GM23338 (cell line): Measurements from ENCODE around the gene LRRC3. TPM values are rescaled to one million over a fixed set of nuclear protein-coding genes. Genes with fewer than 3 reads are reported as not detected.

Source experiments
- ATAC-seq: fragments of 200-7000 bp; cut with Tn5 transposase; 3 replicates; pipeline ENCODE4 v1.9.1; 2020
- DNase-seq: peaks from one replicate; pipeline ENCODE4 v3.0.0-alpha.2; 2015; ENCODE audit warnings: low spot score
- H2AFZ ChIP-seq: fragments of 200-600 bp; sonication (generic); 2 replicates; pipeline ENCODE4 v1.8.0; 2016; ENCODE audit warnings: antibody characterized with exemption, mild to moderate bottlenecking, moderate library complexity
- H3F3A ChIP-seq: fragments of 200-600 bp; sonication (generic); replicated peaks from 2 replicates; pipeline ENCODE4 v1.8.0; 2017; ENCODE audit warnings: antibody characterized with exemption, mixed run types, low read depth
- H3K27ac ChIP-seq: fragments of 200-600 bp; sonication (generic); 2 replicates; pipeline ENCODE4 v1.6.1; 2016; ENCODE audit warnings: low read depth
- H3K27me3 ChIP-seq: fragments of 200-600 bp; sonication (generic); 2 replicates; pipeline ENCODE4 v1.8.0; 2016; ENCODE audit warnings: mild to moderate bottlenecking, mixed run types, moderate library complexity; ENCODE audit not compliant: insufficient read depth
- H3K36me3 ChIP-seq: fragments of 200-600 bp; sonication (generic); 2 replicates; pipeline ENCODE4 v1.8.0; 2016; ENCODE audit warnings: mild to moderate bottlenecking; ENCODE audit not compliant: insufficient read depth
- H3K4me1 ChIP-seq: fragments of 200-600 bp; sonication (generic); 2 replicates; pipeline ENCODE4 v1.8.0; 2016; ENCODE audit warnings: mild to moderate bottlenecking, moderate library complexity; ENCODE audit not compliant: insufficient read depth
- H3K4me2 ChIP-seq: fragments of 200-600 bp; sonication (generic); 2 replicates; pipeline ENCODE4 v1.7.1; 2017; ENCODE audit warnings: mixed run types
- H3K4me3 ChIP-seq: fragments of 200-600 bp; sonication (generic); 2 replicates; pipeline ENCODE4 v1.6.1; 2016; ENCODE audit warnings: mixed run types
- H3K79me2 ChIP-seq: fragments of 200-600 bp; sonication (generic); replicated peaks from 2 replicates; pipeline ENCODE4 v1.8.0; 2017; ENCODE audit warnings: mild to moderate bottlenecking; ENCODE audit not compliant: insufficient read depth
- H3K9me2 ChIP-seq: fragments of 200-600 bp; sonication (generic); 2 replicates; pipeline ENCODE4 v1.8.0; 2017; ENCODE audit not compliant: insufficient read depth
- H4K20me1 ChIP-seq: fragments of 200-600 bp; sonication (generic); replicated peaks from 2 replicates; pipeline ENCODE4 v1.8.0; 2017; ENCODE audit warnings: mild to moderate bottlenecking; ENCODE audit not compliant: insufficient read depth
- H3K27ac Mint-ChIP-seq: 2 replicates; pipeline ENCODE4 v1.8.0; 2020; ENCODE audit warnings: inconsistent platforms, mild to moderate bottlenecking, moderate library complexity, mixed read lengths
- H3K27me3 Mint-ChIP-seq: 3 replicates; pipeline ENCODE4 v1.8.0; 2022; ENCODE audit warnings: low read depth, mild to moderate bottlenecking, moderate library complexity, mixed read lengths, inconsistent platforms; ENCODE audit not compliant: insufficient read depth, poor library complexity
- H3K36me3 Mint-ChIP-seq: 3 replicates; pipeline ENCODE4 v1.8.0; 2021; ENCODE audit warnings: low read depth, mild to moderate bottlenecking, inconsistent platforms, moderate library complexity, mixed read lengths
- H3K4me1 Mint-ChIP-seq: 3 replicates; pipeline ENCODE4 v1.8.0; 2020; ENCODE audit warnings: mild to moderate bottlenecking, inconsistent platforms, mixed read lengths
- H3K4me3 Mint-ChIP-seq: 3 replicates; pipeline ENCODE4 v1.8.0; 2021; ENCODE audit warnings: moderate library complexity, mild to moderate bottlenecking, inconsistent platforms, mixed read lengths
- H3K9me3 Mint-ChIP-seq: 3 replicates; pipeline ENCODE4 v1.8.0; 2020; ENCODE audit warnings: moderate library complexity, mild to moderate bottlenecking, inconsistent platforms, mixed read lengths
- CREB1 ChIP-seq: fragments of 250-450 bp; sonication (Bioruptor Pico); IDR thresholded peaks from 2 replicates; pipeline ENCODE4 v1.5.0; 2020; ENCODE audit warnings: low read depth, mild to moderate bottlenecking, moderate library complexity
- ETS1 ChIP-seq: IDR thresholded peaks from 2 replicates; pipeline ENCODE4 v1.6.1; 2016; ENCODE audit warnings: antibody characterized with exemption
- EZH2 ChIP-seq: fragments of 200-600 bp; sonication (generic); IDR thresholded peaks from one replicate; pipeline ENCODE4 v1.8.0; 2017; ENCODE audit warnings: antibody characterized with exemption, mild to moderate bottlenecking, low read depth; ENCODE audit not compliant: unreplicated experiment
- ZNF114 ChIP-seq: fragments of 250-450 bp; sonication (Bioruptor Pico); IDR thresholded peaks from 2 replicates; pipeline ENCODE4 v1.5.0; 2020; ENCODE audit warnings: mild to moderate bottlenecking, moderate library complexity
- polyA plus RNA-seq: library from polyadenylated mRNA; unstranded; fragments of >200 nt; fragmentation: Nextera tagmentation; extraction: Ambion mirVana; gene quantifications from 2 replicates; pipeline ENCODE4 v1.2.1, GENCODE V29; 2016
- total RNA-seq: library from RNA; depleted of rRNA; stranded (reverse); fragments of >200 nt; shearing (Covaris generic); gene quantifications from 2 replicates; pipeline ENCODE4 v1.2.3, GENCODE V29; 2014
- TF ChIP-seq, protein P1 (sequence below), 2 experiments: fragments of 200-600 bp in 1 of 2; sonication (generic) in 1 of 2; conservative IDR thresholded peaks; 2 replicates each; pipeline versions ENCODE4 v1.5.1 to v1.6.1; 2016 to 2017; ENCODE audit warnings: antibody characterized with exemption in 2 of 2, low read depth in 2 of 2, mild to moderate bottlenecking in 2 of 2, moderate library complexity in 1 of 2

The LRRC3 gene
- total and polyA plus RNA-seq, 2 experiments from 2014 or later: 0.95 to 6.8 TPM

DNA sequence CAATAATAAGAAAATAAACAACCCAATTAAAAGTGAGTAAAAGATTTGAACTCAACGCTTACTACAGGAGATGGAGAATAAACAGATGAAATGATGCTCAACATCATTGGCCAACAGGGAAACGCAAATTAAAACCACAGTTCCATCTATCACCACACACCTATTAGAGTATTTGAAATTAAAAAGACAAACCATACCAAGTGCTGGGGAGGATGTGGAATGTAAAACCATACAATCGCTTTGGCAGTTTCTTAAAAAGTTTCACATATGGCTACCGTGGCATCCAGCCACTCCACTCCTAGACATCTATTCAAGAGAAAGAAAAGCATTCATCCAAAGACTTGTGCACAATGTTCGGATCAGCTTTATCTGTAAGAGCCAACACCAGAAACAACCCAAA, 1.3 kb upstream of the LRRC3 start:
- H3K9me2 ChIP-seq: no peaks in the 10 kb centered on the region
- H3K9me3 Mint-ChIP-seq: no peaks in the 10 kb centered on the region
- H3K27me3 Mint-ChIP-seq: peaks cover 12% of the 10 kb centered on the region
- H3K36me3 Mint-ChIP-seq: peaks cover 3% of the 10 kb centered on the region; the same call in 1 of the 3 replicates
- peak overlapping the region; percentile 61 for H3K4me3 Mint-ChIP-seq
- DNase-seq: no peak
- no peak overlapping the region for H3K27ac Mint-ChIP-seq
- no peak for ATAC-seq
- no peaks in the 10 kb centered on the region for H3K4me1 ChIP-seq
- H2AFZ ChIP-seq: no peak overlapping the region
- peak overlapping the region; percentile 85; the same call in 1 of the 2 replicates for H3K4me2 ChIP-seq
- no peaks in the 10 kb centered on the region for H3K27me3 ChIP-seq
- no peak overlapping the region for H3K4me3 ChIP-seq
- H3K36me3 ChIP-seq: no peaks in the 10 kb centered on the region
- H3K27ac ChIP-seq: no peak overlapping the region
- no peaks in the 10 kb centered on the region for H3K79me2 ChIP-seq
- no peaks in the 10 kb centered on the region for H4K20me1 ChIP-seq
- no peaks in the 10 kb centered on the region for H3F3A ChIP-seq
- H3K4me1 Mint-ChIP-seq: peaks cover 6% of the 10 kb centered on the region; the same call in 1 of the 3 replicates
- TF ChIP-seq CREB1 (CRISPR knock-in tag): no peak

GRCh38 chr21:44455524-44456213, 359 bp downstream of the LRRC3 start:
- DNase-seq (peak; percentile 54), ATAC-seq (peak; percentile 46)
- Mint-ChIP-seq H3K4me3 (peak overlapping the region; percentile 73), H3K36me3 (peaks cover 3% of the 10 kb centered on the region; the same call in 1 of the 3 replicates), H3K4me1 (peaks cover 6% of the 10 kb centered on the region; the same call in 1 of the 3 replicates), H3K27me3 (peaks cover 12% of the 10 kb centered on the region), H3K9me3 (no peaks in the 10 kb centered on the region), H3K27ac (no peak overlapping the region)
- H2AFZ ChIP-seq: peak overlapping the region; percentile 56; the same call in 1 of the 2 replicates
- no peaks in the 10 kb centered on the region for H3F3A ChIP-seq
- H4K20me1 ChIP-seq: no peaks in the 10 kb centered on the region
- H3K4me1 ChIP-seq: no peaks in the 10 kb centered on the region
- H3K27me3 ChIP-seq: no peaks in the 10 kb centered on the region
- H3K79me2 ChIP-seq: no peaks in the 10 kb centered on the region
- TF ChIP-seq, protein P1, sequence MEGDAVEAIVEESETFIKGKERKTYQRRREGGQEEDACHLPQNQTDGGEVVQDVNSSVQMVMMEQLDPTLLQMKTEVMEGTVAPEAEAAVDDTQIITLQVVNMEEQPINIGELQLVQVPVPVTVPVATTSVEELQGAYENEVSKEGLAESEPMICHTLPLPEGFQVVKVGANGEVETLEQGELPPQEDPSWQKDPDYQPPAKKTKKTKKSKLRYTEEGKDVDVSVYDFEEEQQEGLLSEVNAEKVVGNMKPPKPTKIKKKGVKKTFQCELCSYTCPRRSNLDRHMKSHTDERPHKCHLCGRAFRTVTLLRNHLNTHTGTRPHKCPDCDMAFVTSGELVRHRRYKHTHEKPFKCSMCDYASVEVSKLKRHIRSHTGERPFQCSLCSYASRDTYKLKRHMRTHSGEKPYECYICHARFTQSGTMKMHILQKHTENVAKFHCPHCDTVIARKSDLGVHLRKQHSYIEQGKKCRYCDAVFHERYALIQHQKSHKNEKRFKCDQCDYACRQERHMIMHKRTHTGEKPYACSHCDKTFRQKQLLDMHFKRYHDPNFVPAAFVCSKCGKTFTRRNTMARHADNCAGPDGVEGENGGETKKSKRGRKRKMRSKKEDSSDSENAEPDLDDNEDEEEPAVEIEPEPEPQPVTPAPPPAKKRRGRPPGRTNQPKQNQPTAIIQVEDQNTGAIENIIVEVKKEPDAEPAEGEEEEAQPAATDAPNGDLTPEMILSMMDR (conservative IDR thresholded peaks at IDR 0.05; ENCODE audit: low read depth in 2 of 2): peak; percentile 16 to 46; a peak in 2 of 4 replicates
- no peak for TF ChIP-seq CREB1 (CRISPR knock-in tag)
- H3K4me3 ChIP-seq: peak overlapping the region; percentile 77
- H3K9me2 ChIP-seq: no peaks in the 10 kb centered on the region
- no peak overlapping the region for H3K27ac ChIP-seq
- peak overlapping the region; percentile 87 for H3K4me2 ChIP-seq
- H3K36me3 ChIP-seq: no peaks in the 10 kb centered on the region

DNA sequence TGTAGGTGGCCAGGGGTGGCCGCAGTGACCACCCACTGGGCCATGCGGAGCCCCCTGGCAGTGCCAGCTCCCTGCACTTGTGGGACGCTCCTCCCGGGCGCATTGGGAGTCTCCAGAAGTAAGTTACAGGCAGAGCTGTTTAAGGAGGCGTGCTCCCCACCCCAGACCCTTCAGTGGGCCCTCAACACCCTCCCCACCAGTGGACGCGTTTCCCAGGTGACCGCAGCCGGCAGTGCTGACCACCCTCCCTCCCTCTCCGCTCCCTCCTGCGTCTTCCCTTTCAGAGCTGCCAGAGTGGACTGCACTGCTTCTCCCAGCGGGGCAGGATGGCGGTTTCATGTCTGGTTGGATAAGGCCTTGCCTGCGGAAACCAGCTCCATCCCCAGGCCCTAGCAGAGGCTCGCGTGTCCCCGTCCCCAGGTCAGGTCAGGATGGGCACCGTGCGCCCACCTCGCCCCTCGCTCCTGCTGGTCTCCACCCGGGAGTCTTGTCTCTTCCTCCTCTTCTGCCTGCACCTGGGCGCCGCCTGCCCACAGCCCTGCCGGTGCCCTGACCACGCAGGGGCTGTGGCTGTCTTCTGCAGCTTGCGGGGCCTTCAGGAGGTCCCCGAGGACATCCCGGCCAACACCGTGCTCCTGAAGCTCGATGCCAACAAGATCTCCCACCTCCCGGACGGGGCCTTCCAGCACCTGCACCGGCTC, 1.1 kb downstream of the LRRC3 start:
- Histone ChIP-seq H3K9me2 (no peaks in the 10 kb centered on the region), H2AFZ (peak overlapping the region; percentile 56; the same call in 1 of the 2 replicates), H3K4me1 (no peaks in the 10 kb centered on the region), H3K27ac (no peak overlapping the region), H3K79me2 (no peaks in the 10 kb centered on the region), H3K27me3 (no peaks in the 10 kb centered on the region), H3K4me3 (peak overlapping the region; percentile 77), H4K20me1 (no peaks in the 10 kb centered on the region), H3F3A (no peaks in the 10 kb centered on the region), H3K36me3 (no peaks in the 10 kb centered on the region), H3K4me2 (peak overlapping the region; percentile 87)
- Mint-ChIP-seq H3K4me1 (peaks cover 6% of the 10 kb centered on the region; the same call in 1 of the 3 replicates), H3K4me3 (peak overlapping the region; percentile 61), H3K27me3 (peaks cover 12% of the 10 kb centered on the region), H3K27ac (no peak overlapping the region), H3K36me3 (peaks cover 3% of the 10 kb centered on the region; the same call in 1 of the 3 replicates), H3K9me3 (no peaks in the 10 kb centered on the region)
- ATAC-seq (no peak), DNase-seq (peak; percentile 26)
- no peak for TF ChIP-seq EZH2
- no peak for TF ChIP-seq ETS1
- TF ChIP-seq CREB1 (CRISPR knock-in tag): no peak
- no peak for TF ChIP-seq ZNF114
- TF ChIP-seq, protein P1 (conservative IDR thresholded peaks at IDR 0.05; ENCODE audit: low read depth in 2 of 2): no peak
